HEK293 (cell line): ENCODE measurements around the gene PRICKLE1.

ENCODE experiments used
- CTCF ChIA-PET: fragments of 350-600 bp; formaldehyde crosslinking; extraction: SDS; loops from one replicate; lab custom pipeline; 2021; ENCODE audit warnings: antibody characterized with exemption; lab: Yijun Ruan, JAX
- POLR2A ChIA-PET: fragments of 300-600 bp; formaldehyde crosslinking; extraction: SDS; loops from one replicate; lab custom pipeline; 2020; ENCODE audit warnings: antibody characterized with exemption, inconsistent platforms; lab: Yijun Ruan, JAX
- H3K27ac ChIP-seq: fragments of 200-500 bp; sonication (Bioruptor generic); 2 replicates; pipeline ENCODE4 v1.5.1; 2014; ENCODE audit warnings: low read depth, low read length, control low read depth, inconsistent platforms; ENCODE audit errors: extremely low read depth
- H3K36me3 ChIP-seq, 2 experiments: fragments of 200-500 bp in 1 of 2; sonication (Bioruptor generic) in 1 of 2; 1 replicate in 1 of 2; 2 replicates in 1 of 2; pipeline ENCODE4 v1.5.1; 2014 to 2017; ENCODE audit warnings: inconsistent platforms in 2 of 2, low read length in 2 of 2; ENCODE audit not compliant: control insufficient read depth in 2 of 2, insufficient read depth in 1 of 2
- H3K4me1 ChIP-seq: fragments of 200-500 bp; sonication (Bioruptor generic); 2 replicates; pipeline ENCODE4 v1.5.1; 2014; ENCODE audit warnings: mild to moderate bottlenecking, low read length, inconsistent platforms; ENCODE audit not compliant: control insufficient read depth, insufficient read depth
- H3K4me3 ChIP-seq: 2 replicates; pipeline ENCODE4 v1.5.1; 2011; ENCODE audit warnings: low read depth, mild to moderate bottlenecking, control low read depth, low read length, moderate library complexity
- H3K9me3 ChIP-seq: fragments of 200-500 bp; sonication (Bioruptor generic); 2 replicates; pipeline ENCODE4 v1.5.1; 2014; ENCODE audit warnings: low read depth, low read length, inconsistent platforms; ENCODE audit not compliant: control insufficient read depth, insufficient read depth
- ELK4 ChIP-seq: IDR thresholded peaks from 2 replicates; pipeline ENCODE4 v1.6.1; 2011; ENCODE audit warnings: mild to moderate bottlenecking, low read depth, low read length, borderline replicate concordance
- FEZF1 ChIP-seq: fragments of 450-650 bp; formaldehyde crosslinking; IDR thresholded peaks from 2 replicates; pipeline ENCODE4 v1.5.1; 2016; ENCODE audit warnings: missing biosample characterization, missing genetic modification characterization
- HOXC10 ChIP-seq: sonication (generic); formaldehyde crosslinking; IDR thresholded peaks from 2 replicates; pipeline ENCODE4 v1.8.1; 2023; ENCODE audit warnings: mild to moderate bottlenecking, missing genetic modification reagents
- KLF7 ChIP-seq: fragments of 450-650 bp; formaldehyde crosslinking; IDR thresholded peaks from 2 replicates; pipeline ENCODE4 v1.5.1; 2016; ENCODE audit warnings: missing biosample characterization, missing genetic modification characterization, borderline replicate concordance
- MEIS1 ChIP-seq: sonication (generic); formaldehyde crosslinking; IDR thresholded peaks from 2 replicates; pipeline ENCODE4 v1.8.1; 2022; ENCODE audit warnings: missing genetic modification reagents, mild to moderate bottlenecking, borderline replicate concordance
- OSR2 ChIP-seq: fragments of 450-650 bp; formaldehyde crosslinking; IDR thresholded peaks from 2 replicates; pipeline ENCODE4 v1.5.1; 2016; ENCODE audit warnings: missing biosample characterization, missing genetic modification characterization
- PATZ1 ChIP-seq: fragments of 450-650 bp; formaldehyde crosslinking; IDR thresholded peaks from 2 replicates; pipeline ENCODE4 v1.5.1; 2016; ENCODE audit warnings: missing biosample characterization, missing genetic modification characterization
- PRDM6 ChIP-seq: fragments of 450-650 bp; formaldehyde crosslinking; IDR thresholded peaks from 2 replicates; pipeline ENCODE4 v1.5.1; 2017; ENCODE audit warnings: missing biosample characterization, missing genetic modification characterization
- WT1 ChIP-seq: fragments of 450-650 bp; formaldehyde crosslinking; IDR thresholded peaks from 2 replicates; pipeline ENCODE4 v1.5.1; 2016; ENCODE audit warnings: missing biosample characterization, missing genetic modification characterization
- ZBTB11 ChIP-seq: fragments of 450-650 bp; formaldehyde crosslinking; conservative IDR thresholded peaks from 2 replicates; pipeline ENCODE4 v1.5.1; 2016; ENCODE audit warnings: low read depth, missing biosample characterization, missing genetic modification characterization
- ZBTB49 ChIP-seq: fragments of 450-650 bp; formaldehyde crosslinking; IDR thresholded peaks from 2 replicates; pipeline ENCODE4 v1.5.1; 2016; ENCODE audit warnings: missing biosample characterization, missing genetic modification characterization, low read depth
- ZFP69B ChIP-seq: fragments of 450-650 bp; formaldehyde crosslinking; IDR thresholded peaks from 2 replicates; pipeline ENCODE4 v1.5.1; 2016; ENCODE audit warnings: missing biosample characterization, missing genetic modification characterization
- ZNF114 ChIP-seq: fragments of 450-650 bp; formaldehyde crosslinking; IDR thresholded peaks from 2 replicates; pipeline ENCODE4 v1.5.0; 2017; ENCODE audit warnings: missing biosample characterization, missing genetic modification characterization
- ZNF155 ChIP-seq: fragments of 450-650 bp; formaldehyde crosslinking; IDR thresholded peaks from 2 replicates; pipeline ENCODE4 v1.5.1; 2016; ENCODE audit warnings: missing biosample characterization, missing genetic modification characterization
- ZNF16 ChIP-seq: fragments of 450-650 bp; formaldehyde crosslinking; IDR thresholded peaks from 2 replicates; pipeline ENCODE4 v1.5.1; 2016; ENCODE audit warnings: low read depth, missing biosample characterization, missing genetic modification characterization
- ZNF2 ChIP-seq: fragments of 450-650 bp; formaldehyde crosslinking; IDR thresholded peaks from 2 replicates; pipeline ENCODE4 v1.5.1; 2016; ENCODE audit warnings: missing biosample characterization, missing genetic modification characterization
- ZNF221 ChIP-seq: fragments of 450-650 bp; formaldehyde crosslinking; IDR thresholded peaks from 2 replicates; pipeline ENCODE4 v1.5.1; 2017; ENCODE audit warnings: missing biosample characterization, missing genetic modification characterization, borderline replicate concordance
- ZNF404 ChIP-seq: fragments of 450-650 bp; formaldehyde crosslinking; IDR thresholded peaks from 2 replicates; pipeline ENCODE4 v1.5.1; 2017; ENCODE audit warnings: missing biosample characterization, missing genetic modification characterization
- ZSCAN30 ChIP-seq: fragments of 450-650 bp; IDR thresholded peaks from 2 replicates; pipeline ENCODE4 v1.5.1; 2018; ENCODE audit warnings: missing biosample characterization, mild to moderate bottlenecking, missing genetic modification characterization, moderate library complexity

PRICKLE1 gene

GRCh38 chr12:42448841-42449240 is 140.7 kb downstream of the PRICKLE1 start (continued):
- TF ChIP-seq ZNF404 (tag by site-specific recombination): no peak
- TF ChIP-seq PATZ1: no peak
- no peak for TF ChIP-seq ZNF155 (tag by site-specific recombination)
- TF ChIP-seq ZSCAN30 (tag by site-specific recombination): no peak
- TF ChIP-seq ZFP69B (tag by site-specific recombination): no peak
- TF ChIP-seq, all 188 proteins: peak for 0

- ChIA-PET POLR2A (no interaction called here), CTCF (no interaction called here)
- no peak overlapping the region for H3K4me3 ChIP-seq
- TF ChIP-seq WT1 (tag by site-specific recombination) (peak; percentile 76), ELK4 (no peak), ZNF221 (tag by site-specific recombination) (no peak), ZNF404 (tag by site-specific recombination) (no peak), ZNF114 (no peak), PRDM6 (tag by site-specific recombination) (peak; percentile 45; the same call in 1 of the 2 replicates), ZBTB11 (tag by site-specific recombination) (no peak), KLF7 (tag by site-specific recombination) (no peak), HOXC10 (CRISPR knock-in tag) (no peak), ZNF2 (no peak), ZBTB49 (tag by site-specific recombination) (no peak), ZNF16 (no peak), MEIS1 (CRISPR knock-in tag) (no peak), OSR2 (tag by site-specific recombination) (0 out of 2 replicates have a peak, but pooled peaks have one; percentile 15), FEZF1 (tag by site-specific recombination) (0 out of 2 replicates have a peak, but pooled peaks have one; percentile 22)
- H3K36me3 ChIP-seq: peaks cover 0 to 22% of the 10 kb centered on the region in 2 experiments; a peak in 2 of 3 replicates
- peaks cover 6% of the 10 kb centered on the region for H3K4me1 ChIP-seq
- H3K9me3 ChIP-seq: no peaks in the 10 kb centered on the region
- no peak overlapping the region for H3K27ac ChIP-seq
Observed at GRCh38 chr12:42447371-42447786, 142.2 kb downstream of the PRICKLE1 start.
